Limb (tissue), 2 donors: ENCODE measurements around the gene SPACA1.
"Not testable (repeated sequence)": the region's sequence is repeated elsewhere in the genome, so short reads cannot be mapped to it uniquely, and the experiment has no call there.

Experiments
- DNase-seq, 2 donors: peaks; one replicate each; pipeline ENCODE4 v3.0.0-alpha.2; 2016; ENCODE audit errors: extremely low spot score in 2 of 2

The SPACA1 gene

GRCh38 chr6:88047510-88048150 lies at the start of gene SPACA1:
SPACA1 (plus strand) TSS chr6:88047841; CDS start chr6:88047906, 65 bp downstream.
- DNase-seq: no peak

- DNase-seq: no peak
These were observed 46.9 kb upstream of the SPACA1 start for GRCh38 chr6:88000713-88001112.

GRCh38 chr6:88001279-88001678 lies 46.4 kb upstream of the SPACA1 start:
- DNase-seq: not testable (repeated sequence)

- no peak for DNase-seq
These were observed 42.9 kb upstream of the SPACA1 start for GRCh38 chr6:88004707-88005106.

- no peak for DNase-seq
These were observed 41.1 kb upstream of the SPACA1 start for GRCh38 chr6:88006557-88006956.

GRCh38 chr6:88008411-88008810 lies 39.2 kb upstream of the SPACA1 start:
- no peak for DNase-seq

GRCh38 chr6:88008831-88009231 lies 38.8 kb upstream of the SPACA1 start:
- DNase-seq: no peak

GRCh38 chr6:88013015-88013414 lies 34.6 kb upstream of the SPACA1 start:
- DNase-seq: no peak

- DNase-seq: no peak
These were observed 34.1 kb upstream of the SPACA1 start for GRCh38 chr6:88013554-88013953.

- DNase-seq: no peak
These were observed 27.2 kb upstream of the SPACA1 start for GRCh38 chr6:88020439-88020838.

GRCh38 chr6:88024696-88025095 lies 22.9 kb upstream of the SPACA1 start:
- DNase-seq: no peak

- DNase-seq: no peak
These were observed 16.1 kb upstream of the SPACA1 start for GRCh38 chr6:88031550-88031949.

- DNase-seq: no peak
These were observed 3.1 kb upstream of the SPACA1 start for GRCh38 chr6:88044530-88044929.

- DNase-seq: no peak
These were observed 2.0 kb upstream of the SPACA1 start for GRCh38 chr6:88045521-88046136.

GRCh38 chr6:88048578-88048977 lies 937 bp downstream of the SPACA1 start:
- no peak for DNase-seq

- no peak for DNase-seq
These were observed 2.6 kb downstream of the SPACA1 start for GRCh38 chr6:88050140-88050818.

GRCh38 chr6:88059191-88059590 lies 11.6 kb downstream of the SPACA1 start:
- no peak for DNase-seq

- DNase-seq: no peak
These were observed 14.7 kb downstream of the SPACA1 start for GRCh38 chr6:88062376-88062775.

GRCh38 chr6:88072462-88072861 lies 24.8 kb downstream of the SPACA1 start:
- no peak for DNase-seq

GRCh38 chr6:88074791-88075190 lies 27.1 kb downstream of the SPACA1 start:
- DNase-seq: no peak

GRCh38 chr6:88077305-88077704 lies 29.7 kb downstream of the SPACA1 start:
- DNase-seq: no peak

- DNase-seq: no peak
These were observed 39.2 kb downstream of the SPACA1 start for GRCh38 chr6:88086792-88087191.

GRCh38 chr6:88089708-88090107 lies 42.1 kb downstream of the SPACA1 start:
- no peak for DNase-seq
